ENCODE results near the gene NOXA1. TPM values are rescaled to one million over a fixed set of nuclear protein-coding genes. Genes with fewer than 3 reads are reported as not detected.

Gene NOXA1, protein sequence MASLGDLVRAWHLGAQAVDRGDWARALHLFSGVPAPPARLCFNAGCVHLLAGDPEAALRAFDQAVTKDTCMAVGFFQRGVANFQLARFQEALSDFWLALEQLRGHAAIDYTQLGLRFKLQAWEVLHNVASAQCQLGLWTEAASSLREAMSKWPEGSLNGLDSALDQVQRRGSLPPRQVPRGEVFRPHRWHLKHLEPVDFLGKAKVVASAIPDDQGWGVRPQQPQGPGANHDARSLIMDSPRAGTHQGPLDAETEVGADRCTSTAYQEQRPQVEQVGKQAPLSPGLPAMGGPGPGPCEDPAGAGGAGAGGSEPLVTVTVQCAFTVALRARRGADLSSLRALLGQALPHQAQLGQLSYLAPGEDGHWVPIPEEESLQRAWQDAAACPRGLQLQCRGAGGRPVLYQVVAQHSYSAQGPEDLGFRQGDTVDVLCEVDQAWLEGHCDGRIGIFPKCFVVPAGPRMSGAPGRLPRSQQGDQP
- 10 to 100 TPM in 2 of 4 donors, 1 to 10 TPM in 2; 6.3 to 11.4 (median 10.1) TPM for total RNA-seq

DNA sequence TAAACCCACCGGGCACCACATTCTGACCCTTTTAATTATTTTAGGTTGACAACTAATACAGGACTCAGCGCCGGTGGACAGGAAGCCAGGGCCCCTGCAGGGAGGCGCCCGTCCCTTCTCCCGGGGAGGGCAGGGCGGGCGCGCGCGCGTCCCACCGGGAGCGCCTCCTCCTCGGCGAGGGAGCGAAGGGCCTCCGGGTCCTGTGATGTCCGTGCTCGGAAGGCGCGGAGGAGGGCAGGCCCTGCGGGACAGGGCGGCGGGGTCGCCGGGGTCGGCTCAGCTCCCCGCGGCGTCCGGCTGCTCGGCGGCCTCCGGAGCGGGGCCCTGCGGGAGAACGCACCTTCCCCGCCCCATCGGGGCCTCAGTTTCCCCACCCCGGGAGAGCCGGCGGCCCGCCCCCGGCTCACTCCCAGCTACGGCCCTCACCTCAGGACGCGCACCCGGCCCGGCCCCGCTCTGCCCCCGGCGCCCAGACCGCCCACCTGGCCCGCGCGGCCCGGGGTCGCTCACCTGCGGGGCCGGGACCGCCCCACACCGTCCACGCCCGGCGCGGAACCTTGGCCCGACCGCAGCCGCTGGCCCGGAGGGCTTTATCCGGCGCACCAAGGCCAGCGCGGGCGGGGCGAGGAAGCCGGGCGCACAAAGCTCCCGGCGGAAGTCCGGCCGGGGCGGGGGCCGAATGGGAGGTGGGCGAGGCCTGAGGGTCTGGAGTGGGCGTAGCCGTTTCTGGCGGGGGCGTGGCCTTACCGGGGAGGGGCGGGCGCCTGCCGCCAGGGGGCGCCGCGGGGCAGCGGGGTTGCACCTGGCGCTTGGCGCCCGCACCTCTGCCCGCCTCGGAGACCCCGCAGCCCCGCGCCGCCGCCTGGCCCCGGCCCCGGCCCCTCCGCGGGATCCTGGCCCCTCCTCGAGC, at the start of gene NOXA1, which contains the start of gene EXD3:
NOXA1 (plus strand) TSS at position 790 of the 910 bp plus-strand sequence. CDS start 137 bp downstream, outside the sequence.
EXD3 (minus strand) TSS at position 559 of the 910 bp plus-strand sequence. CDS start 27,805 bp downstream, outside the sequence.
- DNase-seq (ENCODE audit: low spot score in 2 of 2) = peak; percentile 82
- Histone ChIP-seq H3K9me3 (no peaks in the 10 kb centered on the region), H3K4me3 (peak within 1 kb of the TSS; percentile 69 to 78 (median 74)), H3K27me3 (no peaks in the 10 kb centered on the region), H3K36me3 (no peaks in the 10 kb centered on the region), H3K4me1 (peaks cover 0 to 38% (median 19%) of the 10 kb centered on the region in 4 donors), H3K27ac (peak within 1 kb of the TSS; percentile 60 to 92 (median 86))
- TF ChIP-seq EP300 (IDR thresholded peaks at IDR 0.05) (peak in 1 of 2 donors; percentile 69), POLR2A (IDR thresholded peaks at IDR 0.05) (peak; percentile 15 to 28)
- TF ChIP-seq, protein P1, sequence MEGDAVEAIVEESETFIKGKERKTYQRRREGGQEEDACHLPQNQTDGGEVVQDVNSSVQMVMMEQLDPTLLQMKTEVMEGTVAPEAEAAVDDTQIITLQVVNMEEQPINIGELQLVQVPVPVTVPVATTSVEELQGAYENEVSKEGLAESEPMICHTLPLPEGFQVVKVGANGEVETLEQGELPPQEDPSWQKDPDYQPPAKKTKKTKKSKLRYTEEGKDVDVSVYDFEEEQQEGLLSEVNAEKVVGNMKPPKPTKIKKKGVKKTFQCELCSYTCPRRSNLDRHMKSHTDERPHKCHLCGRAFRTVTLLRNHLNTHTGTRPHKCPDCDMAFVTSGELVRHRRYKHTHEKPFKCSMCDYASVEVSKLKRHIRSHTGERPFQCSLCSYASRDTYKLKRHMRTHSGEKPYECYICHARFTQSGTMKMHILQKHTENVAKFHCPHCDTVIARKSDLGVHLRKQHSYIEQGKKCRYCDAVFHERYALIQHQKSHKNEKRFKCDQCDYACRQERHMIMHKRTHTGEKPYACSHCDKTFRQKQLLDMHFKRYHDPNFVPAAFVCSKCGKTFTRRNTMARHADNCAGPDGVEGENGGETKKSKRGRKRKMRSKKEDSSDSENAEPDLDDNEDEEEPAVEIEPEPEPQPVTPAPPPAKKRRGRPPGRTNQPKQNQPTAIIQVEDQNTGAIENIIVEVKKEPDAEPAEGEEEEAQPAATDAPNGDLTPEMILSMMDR (IDR thresholded peaks at IDR 0.05) = peak; percentile 72 to 97 (median 96)
- WGBS, 2 donors = 1% methylated on average over 28 to 31 of the region's 113 CpGs

DNA sequence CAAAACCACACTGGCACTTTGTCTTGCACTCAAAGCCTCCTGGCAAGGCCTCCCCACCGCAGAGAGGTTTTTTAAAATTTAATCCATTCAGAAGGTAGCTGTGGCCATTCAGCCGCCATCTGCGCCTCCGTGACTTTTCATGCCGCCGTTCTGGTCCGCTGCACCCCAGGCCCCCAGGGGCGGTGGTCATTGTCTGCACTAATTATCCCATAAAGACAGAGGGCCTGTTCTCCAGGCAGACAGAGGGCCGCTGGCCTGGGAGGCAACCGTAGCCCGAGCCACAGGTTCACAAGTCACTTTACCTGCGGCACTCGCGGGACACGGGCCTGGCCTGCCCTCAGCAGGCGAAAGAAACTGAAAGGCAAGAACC, 49.6 kb upstream of the NOXA1 start:
- no peak overlapping the region for H3K27ac ChIP-seq
- H3K4me3 ChIP-seq = no peak overlapping the region
- H3K4me1 ChIP-seq = peaks cover 0 to 16% (median 0%) of the 10 kb centered on the region in 4 donors
- peaks cover 0 to 42% (median 0%) of the 10 kb centered on the region in 3 donors for H3K36me3 ChIP-seq
- WGBS, 2 donors = 81 to 90% methylated on average over 16 of the region's 16 CpGs
- H3K27me3 ChIP-seq = no peaks in the 10 kb centered on the region
- no peaks in the 10 kb centered on the region for H3K9me3 ChIP-seq
- DNase-seq (ENCODE audit: low spot score in 2 of 2) = no peak
- no peak for TF ChIP-seq EP300 (IDR thresholded peaks at IDR 0.05)

DNA sequence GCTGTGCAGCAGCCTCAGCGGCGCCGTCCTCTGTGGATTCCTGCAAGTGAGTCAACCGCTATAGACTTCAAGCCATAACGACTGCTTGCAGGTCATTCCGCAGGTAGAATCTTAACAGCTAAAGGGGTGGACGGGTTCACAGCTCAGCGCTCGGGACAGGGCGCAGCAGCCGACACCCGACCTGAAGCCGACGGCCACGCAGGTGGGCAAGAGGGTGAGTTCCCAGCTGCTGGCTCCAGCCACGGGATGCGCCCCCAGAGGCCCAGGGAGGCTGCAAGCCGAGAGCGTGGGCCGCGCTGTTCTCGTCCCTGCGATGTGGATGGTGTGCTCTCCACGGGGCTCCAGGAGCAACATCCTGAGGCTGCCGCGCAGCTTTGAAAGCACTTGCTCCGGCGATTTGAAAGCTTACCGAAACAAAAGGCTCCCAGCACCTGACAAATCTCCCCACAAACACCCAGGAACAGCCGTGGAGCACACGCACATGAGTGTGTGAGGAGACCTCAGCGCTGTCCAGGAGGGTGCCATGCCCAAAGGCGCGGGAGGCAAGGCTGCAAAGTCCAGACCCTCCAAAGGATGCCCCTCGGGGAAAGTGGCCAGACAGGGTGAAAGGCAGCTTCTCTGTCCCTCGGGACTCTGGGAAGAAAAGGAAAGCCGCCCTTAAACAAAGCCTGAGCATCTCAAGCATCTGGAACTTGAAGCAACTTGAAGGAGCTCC, 48.9 kb upstream of the NOXA1 start:
- no peaks in the 10 kb centered on the region for H3K9me3 ChIP-seq
- peaks cover 0 to 12% (median 0%) of the 10 kb centered on the region in 4 donors for H3K4me1 ChIP-seq
- WGBS, 2 donors = 92 to 94% methylated on average over 33 to 37 of the region's 37 CpGs
- no peak for TF ChIP-seq POLR2A (IDR thresholded peaks at IDR 0.05)
- TF ChIP-seq, protein P1 (IDR thresholded peaks at IDR 0.05) = no peak
- TF ChIP-seq EP300 (IDR thresholded peaks at IDR 0.05) = no peak
- H3K27ac ChIP-seq = no peak overlapping the region
- DNase-seq (ENCODE audit: low spot score in 2 of 2) = no peak
- no peak overlapping the region for H3K4me3 ChIP-seq
- no peaks in the 10 kb centered on the region for H3K27me3 ChIP-seq
- H3K36me3 ChIP-seq = peaks cover 0 to 42% (median 0%) of the 10 kb centered on the region in 3 donors

DNA sequence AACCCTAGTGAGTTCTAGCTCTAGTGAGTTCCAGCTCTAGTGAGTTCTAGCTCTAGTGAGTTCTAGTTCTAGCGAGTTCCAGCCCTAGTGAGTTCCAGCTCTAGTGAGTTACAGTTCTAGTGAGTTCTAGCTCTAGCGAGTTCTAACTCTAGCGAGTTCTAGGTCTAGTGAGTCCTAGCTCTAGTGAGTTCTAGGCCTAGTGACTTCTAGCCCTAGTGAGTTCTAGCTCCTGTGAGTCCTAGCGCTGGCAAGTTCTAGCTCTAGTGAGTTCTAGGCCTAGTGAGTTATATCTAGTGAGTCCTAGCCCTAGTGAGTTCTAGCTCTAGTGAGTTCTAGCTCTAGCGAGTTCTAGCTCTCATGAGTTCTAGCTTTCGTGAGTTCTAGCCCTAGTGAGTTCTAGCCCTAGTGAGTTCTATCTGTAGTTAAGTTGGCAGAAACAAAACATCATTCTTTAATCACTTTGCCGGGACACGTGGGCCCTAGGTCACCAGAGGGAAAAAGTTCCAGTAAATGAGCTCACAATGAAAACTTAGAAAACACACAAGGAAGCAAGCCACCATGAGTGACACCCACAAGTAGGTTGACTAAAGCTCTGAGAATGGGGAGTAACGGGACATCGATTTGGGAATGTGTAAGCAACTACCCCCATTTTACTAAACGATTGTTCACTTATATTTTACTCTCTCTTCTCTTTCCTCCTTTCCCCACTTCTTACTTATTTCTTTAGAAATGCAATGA, 47.7 kb upstream of the NOXA1 start:
- WGBS, 2 donors = 90 to 92% methylated on average over 11 of the region's 11 CpGs
- H3K36me3 ChIP-seq = peaks cover 0 to 50% (median 0%) of the 10 kb centered on the region in 3 donors

More for the DNA sequence above, 47.7 kb upstream of the NOXA1 start:
- TF ChIP-seq EP300 (IDR thresholded peaks at IDR 0.05) (no peak), POLR2A (IDR thresholded peaks at IDR 0.05) (no peak)
- TF ChIP-seq, protein P1 (IDR thresholded peaks at IDR 0.05) = no peak
- Histone ChIP-seq H3K27ac (no peak overlapping the region), H3K9me3 (no peaks in the 10 kb centered on the region), H3K4me1 (peaks cover 0 to 6% (median 0%) of the 10 kb centered on the region in 4 donors), H3K4me3 (no peak overlapping the region), H3K27me3 (no peaks in the 10 kb centered on the region)
- no peak for DNase-seq (ENCODE audit: low spot score in 2 of 2)
